NB4 (cell line): ENCODE data around the gene ZNF618.
"Not testable (repeated sequence)": the region's sequence is repeated elsewhere in the genome, so short reads cannot be mapped to it uniquely, and the experiment has no call there.

Experiments
- DNase-seq: peaks from one replicate; pipeline ENCODE4 v3.0.0; 2010; ENCODE audit warnings: low read depth
- H3K4me3 ChIP-seq: one replicate; pipeline ENCODE4 v1.5.1; 2011; ENCODE audit warnings: mild to moderate bottlenecking, low read depth, low read length, moderate library complexity
- MAX ChIP-seq: IDR thresholded peaks from 2 replicates; pipeline ENCODE4 v1.6.1; 2011; ENCODE audit warnings: low read depth, low read length
- MYC ChIP-seq: IDR thresholded peaks from 2 replicates; pipeline ENCODE4 v1.6.1; 2011; ENCODE audit warnings: low read depth, low read length
- POLR2A ChIP-seq: IDR thresholded peaks from 2 replicates; pipeline ENCODE4 v1.6.1; 2011; ENCODE audit warnings: mild to moderate bottlenecking; ENCODE audit not compliant: insufficient read length; ENCODE audit errors: extremely low read depth
- TF ChIP-seq, protein P1 (sequence below): IDR thresholded peaks from one replicate; pipeline ENCODE4 v1.5.1; 2012; ENCODE audit warnings: low read depth, low read length

Gene ZNF618

DNA sequence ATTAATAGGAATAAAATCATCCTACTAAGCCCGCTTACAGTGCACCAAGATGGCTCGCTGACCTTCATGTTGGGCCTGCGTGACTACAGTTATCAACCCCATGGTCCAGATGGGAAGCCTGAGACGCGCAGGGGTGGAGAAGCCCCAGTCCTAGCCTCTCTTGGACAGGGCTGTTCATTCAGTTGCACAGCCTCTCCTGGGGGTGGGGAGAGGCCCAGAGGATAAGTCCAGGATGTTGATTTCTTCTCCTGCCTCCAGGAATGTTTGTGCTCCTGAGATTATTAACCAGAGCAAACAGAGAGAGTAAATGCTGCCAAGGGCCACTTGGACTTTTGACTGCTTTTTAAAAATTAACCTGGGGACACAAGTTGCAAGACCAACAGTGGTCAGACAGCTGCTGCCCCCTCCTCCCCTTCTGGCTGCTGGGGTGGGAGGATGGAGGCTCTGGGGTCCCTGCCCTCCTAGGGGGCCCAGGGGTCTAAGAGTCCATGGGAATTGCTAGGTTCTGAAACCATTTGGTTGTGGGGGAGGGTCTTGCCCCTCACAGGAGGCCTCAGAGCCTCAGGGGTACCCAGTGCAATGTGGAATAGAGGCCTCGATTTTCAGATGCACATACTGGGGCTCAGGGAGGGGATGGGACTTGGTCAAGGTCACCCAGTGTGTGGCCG, 204.8 kb downstream of the ZNF618 start:
- no peak overlapping the region for H3K4me3 ChIP-seq
- TF ChIP-seq POLR2A, result no peak
- DNase-seq, result no peak

DNA sequence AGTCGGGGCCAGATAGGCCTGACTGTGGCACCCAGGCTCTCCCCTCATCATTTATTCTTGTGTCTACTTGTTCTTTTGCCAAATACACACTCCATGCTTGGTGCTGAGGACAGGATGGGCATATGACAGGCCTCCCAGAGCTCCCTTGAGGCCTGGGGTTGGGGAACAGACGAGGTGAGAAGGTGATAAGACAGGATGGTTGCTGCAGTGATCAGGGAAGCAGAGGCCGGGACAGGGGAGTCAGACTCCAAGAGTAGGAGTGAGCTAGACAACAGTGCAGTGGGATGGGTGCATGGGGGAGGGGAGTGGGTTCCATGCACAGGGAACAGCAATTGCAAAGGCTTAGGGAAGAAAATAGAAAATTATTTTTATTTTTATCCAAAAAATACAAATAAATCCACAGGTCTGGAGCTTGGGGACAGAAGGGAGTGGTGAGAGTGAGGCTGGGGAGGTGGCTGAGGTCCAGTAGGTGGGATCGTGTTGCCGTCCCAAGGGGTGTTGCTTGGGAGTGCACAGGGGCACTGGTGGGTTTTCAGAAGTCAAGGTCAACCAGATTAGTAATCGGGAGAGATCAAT, 205.4 kb downstream of the ZNF618 start:
- TF ChIP-seq MYC, result no peak
- TF ChIP-seq MAX, result no peak
- TF ChIP-seq POLR2A, result no peak
- TF ChIP-seq, protein P1, sequence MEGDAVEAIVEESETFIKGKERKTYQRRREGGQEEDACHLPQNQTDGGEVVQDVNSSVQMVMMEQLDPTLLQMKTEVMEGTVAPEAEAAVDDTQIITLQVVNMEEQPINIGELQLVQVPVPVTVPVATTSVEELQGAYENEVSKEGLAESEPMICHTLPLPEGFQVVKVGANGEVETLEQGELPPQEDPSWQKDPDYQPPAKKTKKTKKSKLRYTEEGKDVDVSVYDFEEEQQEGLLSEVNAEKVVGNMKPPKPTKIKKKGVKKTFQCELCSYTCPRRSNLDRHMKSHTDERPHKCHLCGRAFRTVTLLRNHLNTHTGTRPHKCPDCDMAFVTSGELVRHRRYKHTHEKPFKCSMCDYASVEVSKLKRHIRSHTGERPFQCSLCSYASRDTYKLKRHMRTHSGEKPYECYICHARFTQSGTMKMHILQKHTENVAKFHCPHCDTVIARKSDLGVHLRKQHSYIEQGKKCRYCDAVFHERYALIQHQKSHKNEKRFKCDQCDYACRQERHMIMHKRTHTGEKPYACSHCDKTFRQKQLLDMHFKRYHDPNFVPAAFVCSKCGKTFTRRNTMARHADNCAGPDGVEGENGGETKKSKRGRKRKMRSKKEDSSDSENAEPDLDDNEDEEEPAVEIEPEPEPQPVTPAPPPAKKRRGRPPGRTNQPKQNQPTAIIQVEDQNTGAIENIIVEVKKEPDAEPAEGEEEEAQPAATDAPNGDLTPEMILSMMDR, result no peak
- no peak for DNase-seq
- H3K4me3 ChIP-seq, result no peak overlapping the region

DNA sequence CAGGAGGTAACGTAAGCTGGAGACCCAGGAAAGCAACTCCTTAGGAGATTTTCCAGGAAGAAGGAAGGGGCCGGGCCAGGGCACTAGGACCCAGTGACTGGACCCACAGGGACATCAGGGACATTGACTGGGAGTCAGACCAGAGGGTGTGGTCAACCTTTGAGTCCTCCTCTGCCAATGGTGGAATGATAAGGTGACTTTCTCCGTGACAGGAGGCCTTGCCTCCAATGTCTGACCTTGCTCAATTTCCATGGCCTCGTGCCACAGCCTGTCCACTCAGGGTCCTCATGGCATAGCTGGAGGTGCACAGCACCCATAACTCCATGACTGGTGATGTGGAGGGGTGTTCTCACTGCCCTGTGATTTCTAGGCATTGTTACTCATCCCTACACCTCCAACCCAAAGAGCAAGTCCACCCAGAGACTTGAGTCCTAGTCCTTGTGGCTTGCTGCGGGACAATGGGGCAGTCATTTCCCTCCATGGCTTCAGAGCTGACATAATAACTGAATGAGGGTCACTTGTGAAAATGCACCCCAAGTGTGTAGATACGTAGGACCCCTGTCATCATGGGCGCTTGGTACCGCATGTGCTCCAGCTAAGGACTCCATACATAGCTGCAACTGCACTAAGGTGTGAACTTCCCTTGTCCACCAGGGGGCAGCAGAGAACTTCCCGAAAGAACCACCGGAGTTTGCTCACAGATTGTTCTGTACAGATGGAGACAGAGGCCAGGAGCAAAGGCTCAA, 206.1 kb downstream of the ZNF618 start:
- TF ChIP-seq, protein P1, result peak; percentile 91
- peak; percentile 62; the same call in 1 of the 2 replicates for TF ChIP-seq MYC
- TF ChIP-seq POLR2A, result no peak
- peak; percentile 69 for TF ChIP-seq MAX
- H3K4me3 ChIP-seq, result no peak overlapping the region
- peak; percentile 82 for DNase-seq

- DNase-seq, H3K4me3 ChIP-seq: not testable (repeated sequence)
These were observed 206.8 kb downstream of the ZNF618 start for GRCh38 chr9:114082763-114083412.

- no peak for DNase-seq
- TF ChIP-seq POLR2A (no peak), MYC (no peak), MAX (no peak)
- TF ChIP-seq, protein P1, result no peak
- no peak overlapping the region for H3K4me3 ChIP-seq
These were observed 207.6 kb downstream of the ZNF618 start for GRCh38 chr9:114083666-114084065.

GRCh38 chr9:114084282-114085073, 208.4 kb downstream of the ZNF618 start:
- no peak for DNase-seq

More at GRCh38 chr9:114084282-114085073, 208.4 kb downstream of the ZNF618 start:
- TF ChIP-seq POLR2A (no peak), MYC (no peak), MAX (no peak)
- TF ChIP-seq, protein P1, result no peak
- no peak overlapping the region for H3K4me3 ChIP-seq
